Right ventricle myocardium inferior (tissue), 1 donor: Measurements from ENCODE around the gene NPFFR2. TPM values are rescaled to one million over a fixed set of nuclear protein-coding genes. Genes with fewer than 3 reads are reported as not detected.
A peak's percentile ranks its signal among the peaks of the same experiment; 100 is the strongest.
"Not testable (repeated sequence)": the region's sequence is repeated elsewhere in the genome, so short reads cannot be mapped to it uniquely, and the experiment has no call there.

Experiments used
- ATAC-seq: fragments of 200-7000 bp; cut with Tn5 transposase; one replicate; pipeline ENCODE4 v1.9.1; 2020; ENCODE audit warnings: mild to moderate bottlenecking, moderate library complexity
- DNase-seq: peaks from one replicate; pipeline ENCODE4 v3.0.0; 2021; ENCODE audit errors: missing footprints
- intact Hi-C: fragments of 100-400 bp; cut with DNase I; formaldehyde crosslinking; loops from one replicate; pipeline ENCODE4 v1.11.0; 2022
- total RNA-seq: library from RNA; stranded (reverse); fragmentation: NEBNext Ultra II Directional; extraction: Animal tissue kit (Norgen Biotek cat#: 25700); gene quantifications from one replicate; pipeline ENCODE4 v1.2.1, GENCODE V29; 2021
- donor health status: DM: no; HTN: yes; CAD: no; lungs with severe emphysema.

NPFFR2 gene
- total RNA-seq, 1 donor from 2014 or later: not detected

DNA sequence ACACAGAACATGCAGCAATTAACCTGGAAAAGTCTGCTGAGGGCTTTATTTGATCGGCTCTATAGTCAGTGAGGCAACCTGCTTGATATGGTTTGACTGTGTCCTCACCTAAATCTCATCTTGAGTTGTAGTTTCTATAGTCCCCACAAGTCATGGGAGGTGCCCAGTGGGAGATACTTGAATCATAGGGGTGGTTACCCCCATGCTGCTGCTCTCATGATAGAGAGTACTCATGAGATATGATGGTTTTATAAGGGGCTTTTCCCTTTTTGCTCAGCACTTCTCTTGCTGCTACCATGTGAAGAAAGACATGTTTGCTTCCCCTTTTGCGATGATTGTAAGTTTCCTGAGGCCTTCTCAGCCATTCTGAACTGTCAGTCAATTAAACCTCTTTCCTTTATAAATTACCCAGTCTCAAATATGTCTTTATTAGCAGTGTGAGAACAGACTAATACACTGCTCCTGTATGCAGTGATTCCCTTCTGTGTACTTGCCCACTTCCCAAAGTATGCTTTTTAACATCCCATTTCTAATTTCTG, 78.2 kb downstream of the NPFFR2 start:
- no peak for ATAC-seq
- intact Hi-C loops: no loop called here
- DNase-seq: no peak

DNA sequence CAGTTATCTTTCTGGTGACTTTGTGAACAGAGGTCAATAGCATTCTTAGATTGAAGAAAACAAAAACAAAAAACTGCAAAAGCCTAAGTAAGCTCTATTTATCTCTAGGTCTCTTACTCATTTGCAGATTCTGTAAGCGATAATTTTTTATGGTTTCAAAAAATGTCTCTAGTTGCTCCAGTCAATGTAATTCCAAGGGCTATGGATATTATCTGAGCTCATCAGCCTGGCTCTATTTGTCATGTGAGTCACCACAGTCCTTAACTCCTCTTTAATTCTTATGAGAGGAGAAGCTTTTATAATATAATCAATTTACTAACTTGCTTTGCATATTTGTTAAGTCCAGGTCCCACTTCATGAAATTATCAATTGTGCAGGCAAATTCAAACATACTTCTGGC, 79.1 kb downstream of the NPFFR2 start:
- no peak for DNase-seq
- intact Hi-C loops: no loop called here
- no peak for ATAC-seq

DNA sequence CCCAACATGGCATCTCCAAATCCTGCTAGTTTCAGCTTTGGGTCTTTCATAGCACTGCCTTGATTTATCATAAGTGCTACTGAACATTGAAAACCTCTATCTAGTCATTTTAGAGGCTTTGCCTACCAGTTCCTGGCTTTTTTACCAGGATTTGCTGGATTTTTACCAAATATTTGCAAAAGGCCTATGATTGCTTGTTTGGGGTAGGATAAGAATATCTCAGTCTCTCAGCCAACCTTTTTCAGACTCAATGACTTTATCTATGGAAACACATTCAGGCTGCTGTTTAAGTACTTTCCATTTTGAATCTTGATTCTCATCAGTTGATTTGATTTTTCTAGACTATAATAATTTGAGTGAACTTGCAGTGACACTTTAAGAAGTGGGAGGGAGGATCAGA, 80.1 kb downstream of the NPFFR2 start:
- intact Hi-C loops: no loop called here
- ATAC-seq (no peak), DNase-seq (no peak)

DNA sequence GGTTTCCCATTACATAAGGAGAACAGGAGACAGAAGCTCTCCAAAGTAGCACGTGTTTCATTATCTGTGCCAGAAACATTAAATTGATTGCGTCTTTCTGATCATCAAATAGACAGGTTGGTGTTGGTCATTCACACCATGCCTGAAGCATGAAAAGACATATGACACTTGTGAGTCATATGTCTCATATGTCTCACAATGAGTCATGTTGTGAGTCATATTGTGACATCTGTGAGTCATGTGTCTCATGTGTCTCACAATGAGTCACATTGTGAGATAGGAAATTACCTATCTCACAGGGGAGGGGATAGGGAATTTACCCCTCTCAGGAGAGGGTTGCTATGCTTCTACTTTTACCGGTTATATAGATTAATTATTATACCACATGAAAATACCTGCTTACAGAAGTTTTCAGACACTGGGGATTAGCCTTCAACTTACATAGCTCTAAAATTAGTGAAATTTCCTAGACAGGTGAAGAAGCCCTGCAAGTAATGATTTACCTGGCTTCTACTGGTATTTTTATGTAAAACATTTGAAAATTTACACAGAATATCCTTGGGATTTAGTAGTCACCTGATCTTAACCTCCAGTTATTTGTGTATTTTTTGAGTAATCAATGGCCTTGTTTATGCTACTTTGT, 80.8 kb downstream of the NPFFR2 start:
- intact Hi-C loops: no loop called here
- DNase-seq: no peak
- no peak for ATAC-seq

DNA sequence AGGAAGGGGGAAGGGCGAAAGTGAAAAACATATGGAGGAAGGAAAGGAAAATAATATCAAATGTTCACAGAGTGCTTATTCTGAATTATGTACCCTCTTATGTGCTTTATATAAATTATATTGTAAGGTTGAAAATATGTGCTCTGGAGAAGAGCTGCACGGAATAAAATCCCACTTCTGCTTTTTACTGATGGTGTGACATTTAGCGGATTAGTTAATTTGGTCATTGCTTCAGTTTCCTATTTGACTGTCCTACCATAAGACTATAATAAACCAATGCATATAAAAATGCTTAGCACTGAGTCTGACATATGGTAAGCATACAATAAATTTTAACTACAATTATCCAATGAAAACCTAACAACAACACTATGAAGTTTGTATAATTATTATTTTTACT, 86.2 kb downstream of the NPFFR2 start:
- no peak for DNase-seq
- intact Hi-C loops: no loop called here
- ATAC-seq: no peak

DNA sequence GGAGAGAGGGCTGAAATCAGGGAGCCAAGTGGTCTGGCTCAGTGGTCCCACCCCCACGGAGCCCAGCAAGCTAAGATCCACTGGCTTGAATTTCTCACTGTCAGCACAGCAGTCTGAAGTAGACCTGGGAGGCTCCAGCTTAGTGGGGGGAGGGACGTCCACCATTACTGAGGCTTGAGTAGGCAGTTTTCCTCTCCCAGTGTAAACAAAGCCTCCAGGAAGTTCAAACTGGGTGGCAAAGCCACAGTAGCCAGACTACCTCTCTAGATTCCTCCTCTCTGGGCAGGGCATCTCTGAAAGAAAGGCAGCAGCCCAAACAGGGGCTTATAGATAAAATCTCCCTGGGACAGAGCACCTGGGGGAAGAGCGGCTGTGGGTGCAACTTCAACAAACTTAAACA, 88.1 kb downstream of the NPFFR2 start:
- ATAC-seq: no peak
- peak; percentile 39 for DNase-seq
- intact Hi-C loops: no loop called here

DNA sequence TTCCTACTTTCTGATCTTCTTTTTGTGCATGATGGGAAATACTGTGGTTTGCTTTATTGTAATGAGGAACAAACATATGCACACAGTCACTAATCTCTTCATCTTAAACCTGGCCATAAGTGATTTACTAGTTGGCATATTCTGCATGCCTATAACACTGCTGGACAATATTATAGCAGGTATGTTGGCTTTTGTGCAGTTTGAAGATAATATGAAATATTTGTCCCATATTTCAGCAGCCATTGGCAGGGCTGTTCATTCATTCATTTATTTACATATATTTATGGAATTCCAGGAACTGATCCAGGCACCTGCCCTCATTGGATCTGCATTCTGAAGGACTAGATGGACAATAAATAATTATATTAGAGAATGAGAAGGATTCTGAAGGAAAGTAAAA, 96.9 kb downstream of the NPFFR2 start:
- intact Hi-C loops: no loop called here
- ATAC-seq (no peak), DNase-seq (no peak)

DNA sequence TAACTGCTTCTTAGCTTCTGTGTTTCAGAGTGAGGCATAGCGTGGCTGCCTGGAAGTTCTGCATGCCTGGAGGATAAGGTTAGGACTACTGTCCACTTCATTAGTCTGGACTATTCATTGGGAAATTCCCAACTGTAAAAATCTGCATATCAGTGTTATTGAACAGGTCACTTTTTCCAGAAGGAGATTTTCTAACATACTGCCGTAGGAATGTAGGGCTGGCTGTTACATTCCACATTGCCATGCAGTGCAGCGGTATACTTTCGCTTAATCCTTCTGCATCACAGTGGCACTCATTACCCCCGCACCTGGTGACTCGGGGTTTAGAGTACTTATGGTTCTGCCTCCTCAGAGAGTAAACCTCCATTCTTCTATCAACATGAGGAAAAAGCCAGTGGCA, 104.6 kb downstream of the NPFFR2 start:
- intact Hi-C loops: no loop called here
- ATAC-seq: no peak

DNA sequence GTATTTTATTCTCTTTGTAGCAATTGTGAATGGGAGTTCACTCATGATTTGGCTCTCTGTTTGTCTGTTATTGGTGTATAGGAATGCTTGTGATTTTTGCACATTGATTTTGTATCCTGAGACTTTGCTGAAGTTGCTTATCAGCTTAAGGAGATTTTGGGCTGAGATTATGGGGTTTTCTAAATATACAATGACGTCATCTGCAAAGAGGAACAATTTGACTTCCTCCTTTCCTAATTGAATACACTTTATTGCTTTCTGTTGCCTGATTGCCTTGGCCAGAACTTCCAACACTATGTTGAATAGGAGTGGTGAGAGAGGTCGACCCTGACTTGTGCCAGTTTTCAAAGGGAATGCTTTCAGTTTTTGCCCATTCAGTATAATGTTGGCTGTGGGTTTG, 108.2 kb downstream of the NPFFR2 start:
- DNase-seq, ATAC-seq, intact Hi-C loops: not testable (repeated sequence)

More for the DNA sequence above, 104.6 kb downstream of the NPFFR2 start:
- DNase-seq: no peak

DNA sequence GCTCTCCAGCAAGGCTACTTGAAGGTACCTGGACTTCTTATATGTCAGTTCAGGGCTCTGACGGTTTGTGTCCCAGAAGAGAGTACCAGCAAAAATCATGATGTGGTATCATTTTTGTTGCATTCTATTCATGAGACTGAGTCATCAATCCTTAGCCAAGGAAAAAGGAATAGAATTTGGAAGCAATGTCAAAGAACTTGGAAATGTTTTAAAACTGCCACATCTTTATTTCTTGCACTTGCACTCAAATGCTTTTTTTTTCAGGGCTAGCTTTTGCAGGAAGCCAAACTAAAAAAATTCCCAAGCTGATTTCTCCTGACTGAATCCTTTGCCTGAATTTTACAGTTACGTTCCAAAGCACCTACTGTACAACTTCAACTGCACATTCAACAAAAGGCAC, 112.4 kb downstream of the NPFFR2 start:
- no peak for ATAC-seq
- intact Hi-C loops: no loop called here
- no peak for DNase-seq

DNA sequence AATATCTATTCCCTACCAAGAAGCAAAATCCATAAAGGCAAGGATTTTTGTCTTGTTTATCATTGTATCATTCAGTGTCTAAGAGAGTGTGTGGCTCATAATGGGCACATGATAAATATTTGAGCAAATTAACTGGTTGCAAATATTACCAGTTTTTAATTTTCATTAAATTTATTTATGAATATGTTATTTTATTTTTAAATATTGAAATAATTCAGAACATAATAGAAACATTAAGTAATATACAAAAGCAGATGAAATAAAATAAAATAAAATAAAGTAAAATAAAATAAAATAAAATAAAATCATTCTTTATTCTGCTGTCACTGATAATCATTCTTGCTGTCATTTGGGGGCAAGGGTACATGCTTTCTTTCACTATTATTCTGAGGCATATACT, 120.9 kb downstream of the NPFFR2 start:
- intact Hi-C loops: no loop called here
- ATAC-seq: no peak

DNA sequence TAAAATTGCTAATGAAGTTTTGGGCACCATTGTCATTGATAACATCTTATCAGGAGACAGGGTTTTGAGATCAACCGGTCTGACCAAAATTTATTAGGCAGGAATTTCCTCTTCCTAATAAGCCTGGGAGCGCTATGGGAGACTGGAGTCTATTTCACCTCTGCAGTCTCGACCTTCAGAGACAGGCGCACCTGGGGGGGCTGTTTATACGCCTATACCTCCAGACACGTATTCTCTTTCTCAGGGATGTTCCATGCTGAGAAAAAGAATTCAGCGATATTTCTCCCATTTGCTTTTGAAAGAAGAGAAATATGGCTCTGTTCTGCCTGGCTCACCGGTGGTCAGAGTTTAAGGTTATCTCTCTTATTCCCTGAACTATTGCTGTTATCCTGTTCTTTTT, 121.8 kb downstream of the NPFFR2 start:
- intact Hi-C loops, ATAC-seq, DNase-seq: not testable (repeated sequence)

More for the DNA sequence above, 120.9 kb downstream of the NPFFR2 start:
- DNase-seq: no peak

DNA sequence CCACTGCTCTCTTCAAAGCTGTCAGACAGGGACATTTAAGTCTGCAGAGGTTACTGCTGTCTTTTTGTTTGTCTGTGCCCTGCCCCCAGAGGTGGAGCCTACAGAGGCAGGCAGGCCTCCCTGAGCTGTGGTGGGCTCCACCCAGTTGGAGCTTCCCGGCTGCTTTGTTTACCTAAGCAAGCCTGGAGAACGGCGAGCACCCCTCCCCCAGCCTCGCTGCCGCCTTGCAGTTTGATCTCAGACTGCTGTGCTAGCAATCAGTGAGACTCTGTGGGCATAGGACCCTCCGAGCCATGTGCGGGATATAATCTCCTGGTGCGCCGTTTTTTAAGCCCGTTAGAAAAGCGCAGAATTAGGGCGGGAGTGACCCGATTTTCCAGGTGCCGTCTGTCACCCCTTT, 137.5 kb downstream of the NPFFR2 start:
- DNase-seq, ATAC-seq, intact Hi-C loops: not testable (repeated sequence)

DNA sequence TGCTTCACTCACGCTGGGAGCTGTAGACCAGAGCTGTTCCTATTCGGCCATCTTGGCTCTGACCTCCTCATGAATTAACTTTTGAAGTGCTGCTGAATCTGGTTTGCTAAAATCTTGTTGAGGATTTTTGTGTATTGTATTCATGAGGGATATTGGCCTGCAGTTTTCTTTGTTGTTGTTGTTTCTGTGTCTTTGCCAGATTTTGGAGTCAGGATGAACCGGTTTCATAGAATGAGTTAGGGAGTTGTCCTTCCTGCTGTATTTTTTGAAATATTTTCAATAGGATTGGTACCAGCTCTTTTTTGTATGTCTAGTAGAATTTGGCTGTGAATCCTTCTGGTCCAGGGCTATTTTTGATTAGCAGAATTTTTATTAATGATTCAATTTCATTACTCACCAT, 138.1 kb downstream of the NPFFR2 start:
- intact Hi-C loops: no loop called here
- DNase-seq (no peak), ATAC-seq (no peak)

DNA sequence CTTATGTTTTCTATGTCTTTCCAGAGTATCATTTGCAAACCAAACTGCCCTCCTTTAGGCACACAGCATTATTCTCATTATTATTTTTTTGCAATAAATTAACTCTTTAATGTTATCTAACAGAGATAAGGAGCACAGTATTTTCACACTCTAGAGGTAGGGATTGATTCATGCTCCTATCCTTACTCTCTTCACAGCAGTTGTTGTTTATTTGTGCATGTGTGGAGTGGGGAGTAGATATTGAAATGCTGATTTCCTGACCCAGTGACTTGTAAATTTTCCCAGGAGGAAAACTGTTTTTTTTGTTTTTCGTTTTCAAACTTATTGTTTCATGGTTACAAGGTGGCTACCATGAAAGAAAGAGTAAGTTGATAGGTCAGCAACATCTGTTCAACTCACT, 140.0 kb downstream of the NPFFR2 start:
- intact Hi-C loops: no loop called here
- DNase-seq (no peak), ATAC-seq (no peak)

DNA sequence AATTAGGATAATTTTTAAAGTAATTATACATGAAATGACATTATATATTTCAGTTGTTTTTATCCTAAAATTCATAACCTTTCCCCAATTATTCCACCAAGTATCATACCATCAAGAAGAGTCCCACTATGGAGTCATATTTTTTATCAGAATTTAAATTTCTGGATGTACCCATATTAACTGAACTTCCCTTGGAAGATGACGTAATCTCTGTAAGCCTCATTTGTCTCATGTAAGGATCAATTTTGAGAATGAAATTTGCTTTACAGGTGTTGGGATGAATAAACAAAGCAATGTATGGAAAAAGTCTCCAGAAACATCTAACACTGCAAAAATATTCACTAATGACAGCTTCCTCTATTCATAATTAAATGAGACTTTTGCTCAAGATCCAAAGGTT, 147.5 kb downstream of the NPFFR2 start:
- DNase-seq (no peak), ATAC-seq (no peak)
- intact Hi-C loops: no loop called here

DNA sequence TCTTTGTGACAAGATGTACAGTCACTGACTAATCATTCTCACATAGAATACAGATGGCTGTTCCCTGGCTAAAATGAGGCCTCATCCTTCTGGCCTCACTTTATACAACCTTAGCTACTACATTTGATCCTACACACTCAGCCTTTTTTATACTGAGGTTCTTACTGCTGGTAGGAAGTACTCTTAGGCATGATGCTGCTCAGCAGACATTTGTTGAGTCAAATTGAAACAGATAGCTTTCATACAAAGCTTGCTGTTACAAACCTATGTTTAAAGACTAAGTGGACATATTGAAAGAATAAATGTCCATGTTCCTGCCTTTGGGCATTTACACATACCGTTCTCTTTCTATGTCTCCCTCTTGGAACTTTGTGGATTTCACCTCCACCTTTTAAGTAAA, 154.9 kb downstream of the NPFFR2 start:
- ATAC-seq: no peak

DNA sequence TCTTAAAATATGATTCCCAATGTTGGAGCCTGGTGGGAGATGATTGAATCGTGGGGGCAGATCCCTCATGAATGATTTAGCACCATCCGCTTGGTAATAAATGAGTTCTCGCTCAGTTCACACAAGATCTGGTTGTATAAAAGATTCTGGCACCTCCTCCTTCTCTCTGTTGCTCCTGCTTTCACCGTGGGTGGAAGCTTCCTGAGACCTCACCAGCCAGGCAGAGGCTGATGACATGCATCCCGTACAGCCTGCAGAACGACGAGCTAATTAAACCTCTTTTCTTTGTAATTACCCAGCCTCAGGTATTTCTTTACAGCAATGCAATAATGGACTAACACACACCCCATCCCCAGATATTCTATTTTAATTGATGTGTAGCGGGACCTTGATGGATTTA, 162.2 kb downstream of the NPFFR2 start:
- ATAC-seq: no peak
- intact Hi-C loops: no loop called here

More for the DNA sequence above, 154.9 kb downstream of the NPFFR2 start:
- intact Hi-C loops: no loop called here
- DNase-seq: no peak

DNA sequence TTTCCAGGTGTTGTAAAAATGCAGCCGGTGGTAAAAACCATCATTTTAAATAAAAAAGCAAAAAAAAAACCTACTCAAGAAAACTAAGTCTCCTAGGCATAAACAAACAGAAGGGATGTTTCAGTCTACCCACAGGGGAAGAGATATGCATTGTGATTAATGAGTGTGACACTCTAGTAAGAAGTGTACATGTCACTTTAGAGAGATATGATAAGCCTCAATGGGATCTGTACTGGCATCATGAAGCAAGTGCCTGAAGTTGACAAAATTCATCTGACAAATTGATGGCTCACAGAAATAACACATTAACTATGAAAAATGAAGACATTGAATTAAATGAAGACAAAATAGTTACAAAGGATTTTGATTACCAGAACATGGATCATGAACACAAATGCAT, 162.7 kb downstream of the NPFFR2 start:
- DNase-seq (no peak), ATAC-seq (no peak)
- intact Hi-C loops: no loop called here

More for the DNA sequence above, 162.2 kb downstream of the NPFFR2 start:
- no peak for DNase-seq
